ENCODE results near the gene DCDC2C.

Gene DCDC2C

GRCh38 chr2:3742743-3743508, 39.6 kb downstream of the DCDC2C start:
- in situ Hi-C loops (cut with HindIII; ENCODE audit: low sequenced_read_pairs): no loop called here

DNA sequence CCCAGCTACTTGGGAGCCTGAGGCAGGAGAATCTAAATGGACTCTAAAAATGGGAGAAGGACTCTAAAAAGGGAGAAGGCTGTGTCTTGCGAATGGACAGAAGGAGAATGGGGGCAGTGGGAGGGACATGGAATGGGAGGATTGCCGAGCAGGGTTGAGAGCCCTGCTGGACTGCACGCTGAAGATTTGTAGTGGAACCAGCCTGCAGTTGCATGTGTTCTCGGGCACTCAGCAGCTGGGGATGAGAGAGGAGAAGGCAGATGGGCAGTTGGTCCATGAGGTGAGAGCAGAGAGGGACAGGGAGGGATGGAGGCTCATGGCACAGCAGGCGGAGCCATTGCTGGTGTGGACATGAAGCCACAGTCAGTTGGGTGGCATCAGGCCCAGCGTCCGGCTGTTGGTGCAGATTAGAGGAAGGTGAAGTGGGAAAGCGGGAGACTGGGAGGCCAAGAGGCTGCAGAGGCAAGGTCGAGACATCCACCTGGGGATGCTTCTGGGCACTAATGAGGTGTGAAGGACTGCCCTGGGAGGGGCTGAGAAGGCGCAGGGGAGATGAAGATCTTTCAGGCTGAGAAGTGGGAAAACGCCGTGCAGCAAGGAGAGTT, 40.7 kb downstream of the DCDC2C start:
- in situ Hi-C loops (cut with HindIII; ENCODE audit: low sequenced_read_pairs): no loop called here

- in situ Hi-C loops (cut with HindIII; ENCODE audit: low sequenced_read_pairs): no loop called here
These were observed 42.5 kb downstream of the DCDC2C start for GRCh38 chr2:3745920-3746319.

DNA sequence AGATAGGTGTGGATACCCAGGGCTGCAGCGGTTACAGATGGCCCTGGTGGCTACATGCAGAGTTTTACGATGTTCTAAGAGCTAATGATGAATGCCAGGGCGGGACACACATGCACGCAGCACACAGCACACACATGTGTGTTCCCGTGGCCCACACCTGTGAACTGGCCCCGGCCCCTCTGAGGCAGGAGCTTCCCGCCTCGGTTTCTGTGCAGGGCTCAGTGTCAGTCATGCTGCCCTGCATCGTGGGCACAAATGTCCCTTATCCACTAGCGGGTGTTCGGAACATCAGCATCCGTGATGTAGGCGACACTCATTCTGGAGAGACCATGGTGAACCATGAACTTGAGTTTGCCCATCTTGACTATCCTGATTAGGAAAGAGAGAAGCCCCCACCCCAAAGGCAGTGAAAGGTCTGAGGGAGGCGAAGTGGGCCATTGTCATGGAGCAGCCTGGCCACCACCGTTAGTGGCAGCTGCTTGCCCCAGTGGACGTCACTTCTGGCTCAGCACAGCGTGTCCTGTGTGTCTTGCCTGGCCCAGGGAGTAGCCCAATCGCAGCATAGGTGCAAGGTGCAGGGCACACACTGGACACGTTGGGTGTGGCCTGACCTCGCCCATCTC, 43.8 kb downstream of the DCDC2C start:
- in situ Hi-C loops (cut with HindIII; ENCODE audit: low sequenced_read_pairs): no loop called here

- in situ Hi-C loops (cut with HindIII; ENCODE audit: low sequenced_read_pairs): no loop called here
These were observed 44.5 kb downstream of the DCDC2C start for GRCh38 chr2:3747826-3748225.

DNA sequence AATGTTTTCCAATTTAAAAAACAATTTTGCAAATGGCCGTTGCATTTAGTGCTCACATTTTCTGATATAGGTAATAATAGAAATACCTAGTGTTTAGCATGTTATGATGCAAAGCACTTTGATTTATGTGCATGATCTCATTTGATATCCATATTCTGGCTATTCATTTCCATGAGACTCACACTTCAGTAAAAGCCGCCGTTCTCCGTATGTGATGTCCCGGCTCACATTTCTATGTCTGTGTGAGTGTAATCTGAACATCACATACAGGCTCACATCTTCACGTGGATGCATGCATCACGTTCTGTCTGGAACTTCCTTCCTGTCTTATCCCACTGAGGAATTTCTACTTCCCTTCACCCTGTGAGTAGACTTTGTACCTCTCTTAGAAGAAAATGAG, 45.8 kb downstream of the DCDC2C start:
- in situ Hi-C loops (cut with HindIII; ENCODE audit: low sequenced_read_pairs): no loop called here

GRCh38 chr2:3751251-3751650, 47.9 kb downstream of the DCDC2C start:
- in situ Hi-C loops (cut with HindIII; ENCODE audit: low sequenced_read_pairs): no loop called here

DNA sequence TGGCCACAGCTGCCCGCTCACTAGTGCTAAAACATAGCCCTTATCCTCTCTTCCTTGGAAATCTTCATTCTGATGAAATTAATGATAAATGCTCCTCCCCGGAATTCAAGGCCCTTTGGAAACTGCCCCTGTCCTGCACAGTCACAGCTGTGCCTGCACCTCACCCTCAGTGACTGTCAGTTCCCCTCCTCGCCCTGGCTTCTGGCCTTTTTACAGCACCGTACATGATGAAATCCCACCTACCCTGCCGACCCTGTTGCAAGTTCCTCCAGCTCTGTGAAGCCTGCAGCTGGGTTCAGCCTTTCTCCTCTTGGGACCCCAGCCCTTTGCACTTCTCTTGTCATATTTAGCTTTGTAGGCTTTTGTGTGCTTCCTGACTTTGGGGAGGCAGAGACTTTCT, 48.4 kb downstream of the DCDC2C start:
- in situ Hi-C loops (cut with HindIII; ENCODE audit: low sequenced_read_pairs): no loop called here

- in situ Hi-C loops (cut with HindIII; ENCODE audit: low sequenced_read_pairs): no loop called here
These were observed 49.0 kb downstream of the DCDC2C start for GRCh38 chr2:3752376-3752775.

DNA sequence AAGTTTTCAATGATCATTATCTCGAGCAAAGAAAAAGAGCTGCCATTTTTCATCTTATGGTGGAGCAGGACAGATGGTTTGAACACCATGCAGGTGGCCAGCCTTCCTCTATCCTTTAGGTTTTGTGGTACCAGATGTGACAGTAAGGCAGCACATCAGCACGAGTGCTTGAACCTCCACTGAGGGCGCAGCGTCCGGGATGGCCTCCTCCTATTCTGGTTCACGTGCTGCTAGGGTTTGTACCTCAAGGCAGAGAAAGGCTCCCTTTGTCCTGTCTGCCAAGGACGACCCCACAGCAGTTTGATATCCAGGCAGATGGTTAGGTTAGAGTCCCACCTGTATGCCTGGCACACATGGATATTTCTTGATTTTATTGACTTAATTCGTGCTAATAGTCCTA, 50.2 kb downstream of the DCDC2C start:
- in situ Hi-C loops (cut with HindIII; ENCODE audit: low sequenced_read_pairs): no loop called here

GRCh38 chr2:3754280-3754679, 50.9 kb downstream of the DCDC2C start:
- in situ Hi-C loops (cut with HindIII; ENCODE audit: low sequenced_read_pairs): no loop called here

- in situ Hi-C loops (cut with HindIII; ENCODE audit: low sequenced_read_pairs): no loop called here
These were observed 51.4 kb downstream of the DCDC2C start for GRCh38 chr2:3754795-3755194.

- in situ Hi-C loops (cut with HindIII; ENCODE audit: low sequenced_read_pairs): no loop called here
These were observed 51.9 kb downstream of the DCDC2C start for GRCh38 chr2:3755277-3755676.

- in situ Hi-C loops (cut with HindIII; ENCODE audit: low sequenced_read_pairs): no loop called here
These were observed 52.9 kb downstream of the DCDC2C start for GRCh38 chr2:3756306-3756705.

- in situ Hi-C loops (cut with HindIII; ENCODE audit: low sequenced_read_pairs): no loop called here
These were observed 55.5 kb downstream of the DCDC2C start for GRCh38 chr2:3758906-3759305.

GRCh38 chr2:3759331-3759730, 56.0 kb downstream of the DCDC2C start:
- in situ Hi-C loops (cut with HindIII; ENCODE audit: low sequenced_read_pairs): no loop called here

DNA sequence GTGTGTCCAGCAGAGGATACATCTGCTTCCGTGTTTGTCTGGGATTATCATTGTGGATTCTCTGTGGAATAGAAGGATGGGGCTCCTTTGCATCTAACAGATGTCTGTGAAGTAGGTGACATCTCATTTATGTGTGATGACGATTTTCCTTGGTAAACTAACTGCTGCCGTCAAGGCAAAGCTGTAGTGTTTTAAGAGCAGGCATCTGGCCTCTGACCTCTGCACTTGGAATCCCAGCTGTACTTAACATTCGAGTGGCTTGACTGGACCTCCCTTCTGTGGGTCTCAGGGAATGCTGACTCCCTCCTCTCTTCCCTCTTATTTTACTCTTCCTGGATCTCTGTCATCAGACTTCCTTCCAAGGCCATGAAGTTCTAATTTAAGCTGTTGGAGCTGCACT, 56.4 kb downstream of the DCDC2C start:
- in situ Hi-C loops (cut with HindIII; ENCODE audit: low sequenced_read_pairs): no loop called here

DNA sequence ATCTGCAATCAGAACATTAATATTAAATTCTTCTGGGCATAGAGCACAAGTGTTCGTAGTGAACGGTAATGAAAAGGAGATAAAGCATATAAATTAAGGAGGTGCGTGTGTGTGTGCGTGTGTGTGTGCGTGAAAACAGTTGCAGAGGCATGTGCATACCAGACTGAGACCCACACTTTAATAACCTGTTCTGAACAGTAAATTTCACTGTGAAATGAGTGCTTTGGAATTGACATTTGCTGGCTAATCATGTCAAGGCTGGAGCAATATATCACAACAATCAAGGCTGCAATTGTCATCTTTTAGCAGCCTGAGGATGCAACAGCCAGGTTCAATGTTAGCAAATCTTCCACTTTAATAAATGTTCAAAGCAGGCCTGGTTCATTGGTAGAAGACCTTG, 57.9 kb downstream of the DCDC2C start:
- in situ Hi-C loops (cut with HindIII; ENCODE audit: low sequenced_read_pairs): no loop called here

GRCh38 chr2:3762771-3763447, 59.5 kb downstream of the DCDC2C start:
- in situ Hi-C loops (cut with HindIII; ENCODE audit: low sequenced_read_pairs): no loop called here

DNA sequence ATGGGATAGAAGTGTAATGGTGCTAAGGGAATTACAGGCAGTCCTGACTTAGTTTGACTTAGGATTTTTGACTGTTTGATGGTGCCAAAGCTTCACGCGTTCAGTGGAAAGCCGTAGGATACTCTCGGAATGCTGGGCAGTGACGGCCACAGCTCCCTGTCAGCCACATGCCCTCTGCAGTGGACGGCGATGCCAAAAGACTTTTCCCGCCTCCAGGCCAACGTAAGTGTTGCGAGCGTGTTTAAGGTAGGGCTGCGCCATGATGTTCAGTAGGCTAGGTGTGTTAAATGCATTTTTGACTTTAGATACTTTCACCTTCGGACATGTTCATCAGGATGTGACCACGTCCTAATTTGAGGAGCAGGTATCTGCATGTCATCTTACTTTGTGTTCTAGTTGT, 63.4 kb downstream of the DCDC2C start:
- in situ Hi-C loops (cut with HindIII; ENCODE audit: low sequenced_read_pairs): no loop called here

- in situ Hi-C loops (cut with HindIII; ENCODE audit: low sequenced_read_pairs): no loop called here
These were observed 65.8 kb downstream of the DCDC2C start for GRCh38 chr2:3768960-3769765.

All from DLD1 (cell line).